ENCODE results near the gene EPHB6.

DNA sequence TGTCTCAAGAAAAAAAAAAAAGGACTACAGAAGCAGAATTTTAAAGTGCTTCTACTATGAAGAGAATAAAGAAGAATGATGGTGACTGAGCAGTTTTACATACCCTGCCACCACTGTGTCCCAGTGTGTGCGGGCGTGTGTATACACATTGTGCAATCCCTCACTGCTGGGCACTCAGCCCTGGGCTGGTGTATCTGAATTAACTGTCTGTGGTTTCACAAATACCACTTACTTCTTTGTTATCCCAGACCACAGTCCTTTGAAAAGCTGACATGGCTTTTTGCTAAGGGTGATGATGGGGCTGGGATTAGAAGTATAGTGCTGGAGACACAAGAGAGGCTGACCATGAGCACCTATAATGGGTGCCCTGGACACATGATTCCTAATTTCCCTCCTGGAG, 51.8 kb downstream of the EPHB6 start:
- TF ChIP-seq CTCF (IDR thresholded peaks at IDR 0.05) (no peak), POLR2A (IDR thresholded peaks at IDR 0.05) (no peak)
